SK-MEL-5 (cell line): Measurements from ENCODE around the gene RASGRP1. TPM values are rescaled to one million over a fixed set of nuclear protein-coding genes. Genes with fewer than 3 reads are reported as not detected.
"Not testable (repeated sequence)": the region's sequence is repeated elsewhere in the genome, so short reads cannot be mapped to it uniquely, and the experiment has no call there.

Experiments used
- DNase-seq: peaks from one replicate; pipeline ENCODE4 v3.0.0-alpha.2; 2016; ENCODE audit warnings: low read depth, low spot score
- in situ Hi-C: cut with HindIII; loops from 2 replicates; pipeline ENCODE4 v1.10.0; 2016; ENCODE audit warnings: low sequenced_read_pairs, high pct_unique_total_duplicates, low pct_unique_long_range_greater_than_20kb
- polyA plus RNA-seq, 2 experiments: library from polyadenylated mRNA; depleted of rRNA; stranded (reverse); fragments of >200 nt; gene quantifications; 2 replicates each; pipeline ENCODE4 v1.2.3, GENCODE V29; 2015
- total RNA-seq: library from RNA; depleted of rRNA; stranded (reverse); fragments of >200 nt; shearing (Covaris generic); gene quantifications from 2 replicates; pipeline ENCODE4 v1.2.3, GENCODE V29; 2014; rRNA removed

The RASGRP1 gene
- total RNA-seq = 1.3 and 1.7 TPM in 2 replicates
- 3.0 and 3.6 TPM in 2 replicates for polyA plus RNA-seq (2015; cell fraction: cytosol; rRNA removed)
- 3.6 and 11.0 TPM in 2 replicates for polyA plus RNA-seq (2015; cell fraction: nucleus; rRNA removed)

DNA sequence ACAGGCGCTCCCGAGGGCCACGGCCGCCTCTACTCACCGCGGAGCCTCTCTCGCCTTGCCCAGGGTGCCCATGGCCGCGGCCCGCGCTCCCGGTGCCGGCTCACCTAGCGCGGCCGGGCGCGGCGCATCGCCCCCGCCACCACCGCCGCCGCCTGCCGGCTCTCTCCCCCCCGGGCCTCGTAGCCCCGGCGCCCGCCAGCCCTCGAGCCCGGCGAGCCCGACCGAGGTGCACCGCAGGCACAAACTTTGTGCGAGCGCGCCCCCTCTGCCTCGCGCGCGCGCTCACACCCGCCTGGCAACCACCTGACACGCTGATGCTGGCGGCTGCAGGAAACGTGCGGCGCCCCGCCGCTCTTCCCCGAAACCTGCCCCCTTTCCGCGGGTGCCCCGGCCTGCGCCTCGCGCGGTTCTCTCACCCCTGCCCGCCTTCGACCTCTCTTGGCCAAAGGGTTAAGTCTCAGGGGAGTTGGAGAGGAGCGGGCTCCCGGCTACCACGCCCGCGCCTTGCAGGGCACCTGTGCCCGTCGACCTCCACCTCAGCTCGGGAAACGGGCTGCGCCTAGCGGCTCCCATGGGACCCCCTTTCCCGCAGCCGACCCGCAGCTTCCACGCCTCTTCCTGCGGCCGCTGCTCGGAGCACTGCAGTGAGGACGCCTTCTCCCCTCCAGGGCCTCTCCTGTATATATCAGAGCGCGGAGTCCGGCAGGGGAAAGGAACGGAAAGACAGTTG lies at the start of gene RASGRP1:
Gene RASGRP1, minus strand, starts transcription at position 258 of the 730 bp plus-strand sequence. Its CDS starts 186 bp downstream, at position 72.
- DNase-seq = peak; percentile 37
- in situ Hi-C loops = no loop called here

DNA sequence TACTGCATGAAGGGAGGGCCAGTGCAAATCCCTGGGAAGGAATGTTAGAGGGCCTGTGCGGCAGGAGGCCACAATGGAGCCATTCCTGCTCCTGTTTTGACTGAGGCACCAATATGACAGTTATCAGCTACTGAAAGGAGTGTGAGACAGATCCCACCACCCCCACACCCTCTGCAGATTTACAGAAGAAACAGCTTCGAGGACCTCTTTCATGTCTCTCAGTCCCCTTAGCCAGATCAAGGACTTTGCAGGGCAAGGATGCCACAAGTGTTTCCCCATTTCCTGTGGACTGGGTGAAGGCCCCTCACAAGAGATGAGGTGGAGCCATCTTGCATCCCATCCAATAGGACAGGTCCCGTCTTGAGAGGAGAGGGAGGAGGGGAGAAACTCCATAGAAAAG lies 48.5 kb upstream of the RASGRP1 start:
- in situ Hi-C loops = no loop called here
- no peak for DNase-seq

DNA sequence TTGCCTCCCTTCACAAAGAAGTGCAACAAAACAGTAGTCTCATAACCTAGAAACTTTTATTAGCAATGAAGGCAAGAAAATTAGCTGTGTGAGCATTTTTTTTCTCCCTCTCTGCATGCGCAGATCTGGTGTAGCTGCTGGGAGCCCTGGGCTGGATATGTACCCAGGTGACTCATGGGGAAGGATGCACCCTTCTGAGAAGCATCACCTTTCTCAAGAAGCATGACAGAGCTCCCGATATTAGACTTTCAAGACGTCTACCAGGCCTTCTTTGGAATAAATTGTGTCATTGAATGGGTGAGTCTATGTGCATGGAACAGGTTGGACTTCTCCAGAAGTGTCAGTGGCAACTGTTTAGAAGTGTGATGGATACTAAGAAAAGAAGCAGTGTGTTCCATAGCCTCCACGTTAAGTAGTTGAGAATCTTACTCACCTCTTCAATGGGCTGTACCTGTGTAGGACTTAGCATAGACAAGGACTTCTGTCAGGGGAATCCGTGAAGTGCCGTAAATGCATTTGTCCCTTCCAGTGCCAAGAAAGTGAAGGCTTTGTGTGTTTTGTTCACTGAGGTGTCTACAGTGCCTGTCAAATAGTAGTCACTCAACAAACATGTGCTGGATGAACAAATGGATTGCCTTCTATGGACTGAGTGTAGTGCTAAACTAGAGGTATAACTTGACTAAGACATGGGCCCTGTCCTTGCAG lies 47.7 kb upstream of the RASGRP1 start:
- in situ Hi-C loops = no loop called here
- DNase-seq = no peak

DNA sequence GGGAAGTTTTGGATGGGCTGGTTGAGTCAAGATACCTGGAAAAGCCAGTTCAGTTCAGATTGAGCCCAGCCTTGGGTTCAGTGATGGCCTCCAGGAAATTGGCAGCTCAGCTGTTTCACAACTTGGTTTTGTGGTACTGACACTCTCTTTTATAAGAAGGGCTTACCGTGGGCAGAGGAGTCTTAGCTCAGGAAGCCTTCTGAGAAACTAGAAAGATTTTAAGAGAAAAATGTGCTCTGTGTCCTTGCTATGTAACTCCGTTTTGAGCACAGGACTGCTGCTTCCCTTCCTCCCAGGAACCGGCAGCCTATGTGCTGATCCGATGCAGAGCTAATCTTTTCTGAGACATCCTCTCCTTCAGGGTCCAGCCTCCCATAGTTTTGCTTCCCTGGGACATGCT lies 46.6 kb upstream of the RASGRP1 start:
- DNase-seq = no peak
- in situ Hi-C loops = no loop called here

DNA sequence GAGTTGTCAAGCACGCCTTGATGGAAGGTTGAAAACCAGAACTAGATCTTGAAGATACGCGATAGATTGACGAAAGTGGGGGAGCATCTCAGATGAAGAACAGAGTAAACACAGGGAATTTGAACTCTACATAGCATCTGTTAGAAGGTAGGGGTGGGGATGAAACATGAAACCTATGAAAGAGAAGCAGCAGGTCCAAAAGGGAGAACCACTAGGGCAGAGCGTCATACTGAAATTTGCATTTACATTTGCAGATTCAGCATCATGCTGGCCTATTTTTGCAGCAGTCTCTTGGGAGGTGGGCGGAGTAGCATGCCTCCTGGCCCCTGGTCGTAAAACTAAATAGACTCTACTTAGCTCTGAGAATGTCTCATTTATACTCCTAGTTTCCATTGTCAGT lies 46.1 kb upstream of the RASGRP1 start:
- in situ Hi-C loops = no loop called here
- DNase-seq = no peak

DNA sequence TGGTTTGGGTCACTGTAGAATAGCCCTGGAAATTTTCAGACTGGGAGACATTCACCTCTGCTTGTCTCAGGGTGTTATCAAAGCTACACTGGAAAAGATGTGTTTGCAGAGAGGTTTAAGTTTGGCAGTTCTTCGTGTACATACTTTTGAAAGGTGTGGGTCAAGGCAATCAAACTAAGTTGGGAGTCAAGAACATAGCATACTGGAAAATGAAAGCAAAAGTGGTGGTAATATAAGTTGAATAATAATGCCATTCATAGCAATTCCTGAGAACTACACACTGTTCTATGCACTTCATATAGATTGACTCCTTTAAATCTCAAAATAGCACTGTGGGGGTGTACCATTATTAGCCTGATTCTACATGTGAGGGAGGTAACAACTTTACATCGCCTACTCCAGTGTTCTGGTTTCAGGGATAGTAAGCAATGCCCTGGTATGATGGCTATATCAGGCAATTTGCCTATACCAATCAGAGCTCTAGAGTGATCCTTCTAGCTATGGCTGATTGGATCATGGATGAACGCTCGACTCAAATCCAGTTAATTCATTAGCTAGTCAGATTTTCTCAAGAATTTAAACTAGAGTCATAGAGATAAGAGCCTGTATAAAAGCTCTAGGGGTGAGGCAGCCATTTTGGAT lies 44.6 kb upstream of the RASGRP1 start:
- in situ Hi-C loops = no loop called here
- DNase-seq = no peak

DNA sequence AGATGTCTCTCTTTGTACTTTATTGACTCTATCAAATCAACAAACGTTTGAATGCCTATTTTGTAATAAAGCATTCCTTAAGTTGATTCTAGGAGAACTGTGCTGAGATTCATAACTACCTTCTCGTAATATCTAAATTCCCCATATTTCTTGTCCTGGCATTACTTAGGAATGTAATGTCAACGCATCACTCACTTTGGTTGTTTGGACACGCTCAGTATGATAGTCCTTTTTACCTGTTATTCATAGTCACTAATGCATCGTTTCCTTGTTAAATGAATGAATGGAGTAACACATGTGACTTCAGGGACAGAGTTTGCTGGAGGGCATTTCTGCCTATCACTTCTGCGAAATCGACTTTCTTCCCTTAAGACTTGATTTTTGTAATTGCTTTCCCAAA lies 44.1 kb upstream of the RASGRP1 start:
- in situ Hi-C loops = no loop called here
- no peak for DNase-seq

DNA sequence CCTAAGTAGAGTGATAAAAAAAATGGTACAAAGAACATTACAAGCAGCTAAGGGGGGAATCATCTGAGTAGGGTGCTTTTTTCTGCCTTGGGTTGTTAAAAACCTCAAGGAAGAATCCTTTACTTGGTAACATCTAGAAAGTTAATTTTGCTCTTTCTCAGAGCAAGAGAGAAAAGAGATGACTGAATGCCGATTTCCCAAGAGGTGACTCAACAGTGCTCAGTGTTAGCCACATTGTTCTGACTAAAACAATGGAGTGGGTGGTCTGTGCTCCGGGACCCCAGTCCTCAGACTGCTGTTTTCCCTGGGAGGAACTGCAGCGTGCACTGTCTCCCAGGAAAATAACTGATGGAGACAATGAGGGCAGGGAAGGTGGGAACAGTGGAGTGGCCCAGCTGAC lies 41.1 kb upstream of the RASGRP1 start:
- no peak for DNase-seq
- in situ Hi-C loops = no loop called here

DNA sequence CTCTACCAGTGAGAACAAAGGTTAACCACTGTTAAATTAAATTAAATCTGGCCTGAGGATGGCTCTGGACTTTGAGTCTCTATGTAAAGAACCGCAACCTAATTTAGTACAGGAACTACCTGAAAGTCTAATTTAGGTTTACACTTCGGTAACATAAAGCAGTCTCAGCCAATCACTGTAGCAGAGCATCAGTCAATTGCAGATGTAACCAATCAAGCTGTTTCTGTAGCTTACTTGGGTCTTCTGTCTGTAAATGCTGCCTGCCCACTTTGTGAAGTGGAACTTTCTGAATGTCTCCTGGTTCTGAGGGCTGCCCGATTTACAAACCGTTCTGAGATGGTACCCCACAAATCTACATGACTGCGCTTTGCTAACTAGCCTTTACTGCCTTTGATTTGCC lies 39.1 kb upstream of the RASGRP1 start:
- no peak for DNase-seq
- in situ Hi-C loops = no loop called here

DNA sequence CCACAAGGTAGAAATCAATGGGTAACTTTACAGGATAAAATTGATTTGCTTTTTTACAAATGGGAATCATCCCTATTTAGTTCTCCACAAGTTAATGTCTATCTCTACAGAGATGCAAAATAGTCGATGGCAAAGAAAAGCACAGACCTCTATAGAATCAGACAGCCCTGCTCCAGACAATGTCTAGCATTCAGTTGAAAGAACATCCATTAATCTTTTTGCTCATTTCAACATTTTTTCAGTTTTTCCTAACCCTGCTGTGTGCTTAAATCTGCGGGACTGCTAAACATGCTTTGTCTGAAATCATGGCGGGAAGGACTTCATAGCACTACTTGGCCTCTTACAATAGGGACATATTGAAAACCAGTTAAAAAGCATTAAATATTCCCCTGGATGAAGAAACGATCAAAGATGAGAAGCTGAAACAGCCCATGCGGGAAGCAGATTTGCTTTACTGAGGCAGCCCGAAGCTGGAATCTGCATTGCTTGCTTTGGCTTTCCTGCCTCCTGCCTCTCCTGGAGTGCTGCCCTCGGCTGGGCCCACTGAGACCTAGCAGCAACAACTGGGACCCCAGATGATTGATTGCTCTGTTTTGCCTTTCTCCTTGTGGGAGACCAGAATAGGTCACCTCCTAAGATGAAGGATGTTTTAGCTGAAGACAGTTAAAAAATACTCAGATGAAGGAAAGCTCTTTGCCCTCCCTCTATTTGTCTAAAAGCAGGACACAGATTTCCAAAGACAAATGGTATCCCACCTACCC lies 38.5 kb upstream of the RASGRP1 start:
- no peak for DNase-seq
- in situ Hi-C loops = no loop called here

DNA sequence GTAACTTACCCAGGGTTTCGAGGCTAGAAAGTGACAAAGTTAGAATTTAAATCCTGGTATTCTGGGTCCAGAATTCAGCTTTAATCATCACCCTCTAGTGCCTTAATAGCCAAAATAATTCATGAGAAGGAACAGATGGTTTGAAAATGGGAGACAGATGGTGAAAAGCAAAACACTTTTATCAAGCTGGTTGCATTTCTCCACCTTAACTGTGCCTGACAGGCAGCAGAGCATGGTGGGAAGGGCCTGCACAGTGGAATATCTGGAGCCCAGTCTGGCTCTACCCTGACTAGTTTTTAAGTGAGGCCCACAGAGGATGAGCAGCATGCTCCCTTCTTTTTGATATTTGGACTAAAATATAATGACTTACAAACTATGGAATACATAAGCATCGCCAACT lies 35.6 kb upstream of the RASGRP1 start:
- DNase-seq = no peak
- in situ Hi-C loops = no loop called here

DNA sequence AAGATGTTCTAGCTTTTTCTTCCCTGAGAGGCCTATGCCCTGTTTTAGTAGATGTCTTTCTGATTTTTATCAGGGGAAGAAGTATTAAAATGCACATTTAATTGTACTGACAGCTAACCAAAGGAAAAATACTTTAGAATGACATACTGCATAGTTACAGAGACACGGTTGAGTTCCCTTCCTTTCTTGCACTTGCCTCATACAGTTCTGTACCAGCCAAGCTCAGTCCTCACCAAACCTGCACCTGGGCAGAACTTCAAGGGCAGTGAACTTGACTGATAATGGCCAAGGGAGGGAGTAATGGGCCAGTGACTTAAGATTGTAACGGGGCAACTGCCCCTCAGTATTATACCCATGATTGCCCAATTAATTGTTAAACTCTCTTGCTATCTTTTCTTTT lies 34.1 kb upstream of the RASGRP1 start:
- no peak for DNase-seq
- in situ Hi-C loops = no loop called here

DNA sequence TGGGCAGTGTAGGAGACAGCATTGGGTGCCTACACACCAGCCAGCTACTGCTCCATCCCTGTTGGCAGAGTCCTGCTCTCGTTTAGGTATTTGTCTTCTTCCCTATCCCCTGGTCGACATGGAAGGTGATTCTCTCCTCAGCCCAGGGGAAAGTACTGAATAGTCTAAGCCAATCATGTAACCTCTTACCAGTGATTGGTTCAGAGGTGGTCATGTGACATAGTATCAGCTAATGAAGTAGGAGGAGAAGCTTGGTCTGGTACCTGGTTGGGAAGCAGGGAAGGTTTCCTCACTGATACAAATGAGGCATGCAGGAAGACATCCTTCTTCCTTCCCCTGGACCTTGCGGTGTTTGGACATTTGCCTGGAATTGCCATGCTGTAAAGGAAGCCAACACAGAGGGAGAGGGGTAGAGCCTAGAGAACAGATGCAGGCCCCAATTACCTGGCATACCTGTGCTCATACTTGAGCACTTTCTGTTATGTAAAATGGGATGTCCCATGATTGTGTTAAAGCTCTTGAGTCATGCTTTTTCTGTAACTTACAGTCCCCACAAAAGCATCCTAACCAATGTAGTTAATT lies 32.7 kb upstream of the RASGRP1 start:
- no peak for DNase-seq
- in situ Hi-C loops = no loop called here

DNA sequence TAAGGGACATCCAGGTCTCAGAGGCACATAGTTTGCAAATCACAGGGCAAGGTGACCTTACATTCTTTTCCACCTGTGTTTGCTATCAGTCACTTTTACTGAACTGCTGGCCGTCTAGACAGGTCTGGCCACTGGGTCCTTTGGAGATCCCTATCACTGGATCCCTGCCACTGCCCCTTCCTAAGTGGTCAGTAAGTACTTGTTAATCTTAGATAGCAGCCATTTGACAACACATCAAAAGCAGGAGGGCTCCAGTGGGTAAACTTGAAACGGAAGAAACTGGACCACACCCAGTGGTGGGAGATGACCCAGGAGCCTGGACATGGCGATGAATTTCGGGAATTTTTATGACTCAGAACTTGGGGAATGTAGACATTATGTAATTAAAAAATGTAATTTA lies 28.9 kb upstream of the RASGRP1 start:
- no peak for DNase-seq
- in situ Hi-C loops = no loop called here

DNA sequence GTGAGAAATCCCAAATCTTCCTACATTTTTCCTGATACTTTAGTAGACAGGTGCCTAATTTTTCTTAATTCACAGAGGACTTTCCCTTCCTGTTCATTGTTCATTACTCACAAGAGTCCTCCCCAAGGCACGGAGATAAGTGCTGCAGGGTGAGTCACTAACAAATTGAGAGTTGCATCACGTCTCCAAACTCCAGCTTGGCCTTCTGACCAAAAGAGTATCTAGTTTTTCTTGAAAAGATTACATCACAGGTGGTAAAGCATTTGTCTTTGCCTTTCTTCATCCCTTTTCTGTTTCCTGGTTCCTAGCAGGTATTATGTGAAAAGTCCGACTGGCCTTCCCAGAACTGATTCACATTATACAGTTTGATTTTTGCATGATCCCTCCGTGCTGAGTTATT lies 24.9 kb upstream of the RASGRP1 start:
- peak; percentile 46 for DNase-seq
- in situ Hi-C loops = no loop called here

DNA sequence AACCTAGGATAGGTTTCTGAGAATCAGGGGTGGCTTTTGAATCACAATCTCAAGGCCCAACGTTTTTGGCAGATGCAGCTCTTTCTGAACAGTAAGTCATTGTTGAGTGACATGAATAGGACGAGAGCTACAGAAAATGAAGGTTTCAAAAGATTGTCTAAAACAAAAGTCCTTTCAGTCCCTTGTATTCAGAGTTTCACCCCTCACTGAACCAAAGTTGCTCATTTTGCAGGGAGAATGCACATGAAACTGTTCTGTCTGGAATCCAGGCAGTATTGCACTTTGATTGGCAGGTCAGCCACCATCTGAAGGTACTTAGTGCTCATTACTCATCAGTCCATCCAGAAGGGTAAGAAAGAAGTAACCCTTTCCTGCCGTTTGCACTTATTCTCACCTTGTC lies 24.1 kb upstream of the RASGRP1 start:
- in situ Hi-C loops = no loop called here
- peak; percentile 94 for DNase-seq

DNA sequence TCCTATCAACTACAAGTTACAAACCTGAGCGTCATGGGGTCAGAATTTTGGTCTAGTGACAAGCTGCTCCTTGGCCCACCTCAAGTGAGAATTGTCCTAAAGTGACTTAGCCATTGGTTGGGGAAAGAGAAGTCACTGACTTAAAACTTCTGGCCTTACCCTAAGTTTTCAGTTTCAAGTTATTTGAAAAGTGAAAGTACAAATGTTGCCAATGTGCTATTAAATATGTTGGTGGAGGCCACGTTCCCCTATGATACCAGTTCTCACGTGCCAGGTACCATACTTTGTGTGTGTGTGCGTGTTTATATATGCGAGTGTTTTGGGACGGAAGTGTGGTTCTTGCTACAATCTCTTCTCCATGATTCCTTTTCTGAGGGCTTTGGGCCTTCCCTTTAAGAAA lies 22.6 kb upstream of the RASGRP1 start:
- no peak for DNase-seq
- in situ Hi-C loops = no loop called here

DNA sequence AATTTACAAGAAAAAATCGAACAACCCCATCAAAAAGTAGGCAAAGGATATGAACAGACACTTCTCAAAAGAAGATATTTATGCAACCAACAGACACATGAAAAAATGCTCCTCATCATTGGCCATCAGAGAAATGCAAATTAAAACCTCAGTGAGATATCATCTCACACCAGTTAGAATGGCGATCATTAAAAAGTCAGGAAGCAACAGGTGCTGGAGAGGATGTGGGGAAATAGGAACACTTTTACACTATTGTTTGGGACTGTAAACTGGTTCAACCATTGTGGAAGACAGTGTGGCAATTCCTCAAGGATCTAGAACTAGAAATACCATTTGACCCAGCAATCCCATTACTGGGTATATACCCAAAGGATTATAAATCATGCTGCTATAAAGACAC lies 21.4 kb upstream of the RASGRP1 start:
- in situ Hi-C loops, DNase-seq: not testable (repeated sequence)
